Endothelial cell of umbilical vein (primary cell): ENCODE data around the gene MAU2. TPM values are rescaled to one million over a fixed set of nuclear protein-coding genes. Genes with fewer than 3 reads are reported as not detected.

Source experiments
- BruUV-seq: library from RNA; stranded (reverse); fragments of 400-500 nt; replicated peaks from 2 replicates; lab custom pipeline; 2021; lab: Mats Ljungman, UMichigan
- CTCF ChIA-PET: fragments of 300-600, 350-600 bp; sonication (Branson Sonifier 250); formaldehyde crosslinking; loops from one replicate; lab custom pipeline; 2021; ENCODE audit warnings: antibody characterized with exemption, inconsistent platforms; lab: Charles Lee
- POLR2A ChIA-PET: fragments of 300-600, 350-600 bp; sonication (Branson Sonifier 250); formaldehyde crosslinking; loops from one replicate; lab custom pipeline; 2021; ENCODE audit warnings: antibody characterized with exemption, inconsistent platforms; lab: Charles Lee
- DNase-seq: peaks from one replicate; pipeline ENCODE4 v3.0.0-alpha.2; 2011; ENCODE audit warnings: low read depth, low spot score
- FAIRE-seq: peaks from 2 replicates; lab custom pipeline; 2011; peaks lifted over from hg19 to GRCh38; lab: Jason Lieb, UNC
- H2AFZ ChIP-seq: 2 replicates; pipeline ENCODE4 v1.6.0; 2012; ENCODE audit warnings: low read depth, low read length, control low read depth, inconsistent platforms
- H3K27ac ChIP-seq: 2 replicates; pipeline ENCODE4 v1.5.1; 2011; ENCODE audit warnings: low read depth, mild to moderate bottlenecking, control low read depth, low read length, moderate library complexity; ENCODE audit not compliant: insufficient read depth
- H3K27me3 ChIP-seq, 2 experiments: 2 replicates each; pipeline versions ENCODE4 v1.6.0 to v1.6.1; 2011; ENCODE audit warnings: low read length in 2 of 2, mixed read lengths in 1 of 2; ENCODE audit not compliant: control insufficient read depth in 2 of 2, insufficient read depth in 2 of 2
- H3K36me3 ChIP-seq, 2 experiments: 2 replicates in 1 of 2; 3 replicates in 1 of 2; pipeline ENCODE4 v1.5.1; 2011; ENCODE audit warnings: low read length in 2 of 2, mild to moderate bottlenecking in 1 of 2, moderate library complexity in 1 of 2; ENCODE audit not compliant: control insufficient read depth in 2 of 2, insufficient read depth in 2 of 2; ENCODE audit errors: extremely low read depth in 1 of 2
- H3K4me1 ChIP-seq: 3 replicates; pipeline ENCODE4 v1.5.1; 2011; ENCODE audit warnings: mild to moderate bottlenecking, low read length; ENCODE audit not compliant: control insufficient read depth, insufficient read depth; ENCODE audit errors: extremely low read depth
- H3K4me2 ChIP-seq: 2 replicates; pipeline ENCODE4 v1.6.1; 2011; ENCODE audit warnings: low read length, control low read depth, mixed read lengths; ENCODE audit not compliant: insufficient read depth
- H3K4me3 ChIP-seq, 3 experiments: fragments of 200-600 bp in 1 of 3; sonication (generic), shearing (Covaris generic) in 1 of 3; replicated peaks in 1 of 3; 2 replicates each; pipeline ENCODE4 v1.5.1; 2011 to 2016; ENCODE audit warnings: control low read depth in 3 of 3, low read length in 3 of 3, mild to moderate bottlenecking in 2 of 3, inconsistent platforms in 1 of 3, low read depth in 1 of 3, moderate library complexity in 1 of 3; ENCODE audit not compliant: insufficient read depth in 1 of 3
- H3K79me2 ChIP-seq: 2 replicates; pipeline ENCODE4 v1.6.0; 2012; ENCODE audit warnings: low read length, inconsistent platforms; ENCODE audit not compliant: control insufficient read depth, insufficient read depth
- H3K9ac ChIP-seq: replicated peaks from 2 replicates; pipeline ENCODE3; 2011; ENCODE audit warnings: low read length, control low read depth; ENCODE audit not compliant: insufficient read depth; ENCODE audit errors: extremely low read depth
- H3K9me1 ChIP-seq: replicated peaks from 3 replicates; pipeline ENCODE4 v1.6.0; 2011; ENCODE audit warnings: mild to moderate bottlenecking, low read length; ENCODE audit not compliant: control insufficient read depth, insufficient read depth; ENCODE audit errors: extremely low read depth
- H3K9me3 ChIP-seq: replicated peaks from 2 replicates; pipeline ENCODE4 v1.5.1; 2012; ENCODE audit warnings: low read length, inconsistent platforms; ENCODE audit not compliant: control insufficient read depth, insufficient read depth
- H4K20me1 ChIP-seq: replicated peaks from 2 replicates; pipeline ENCODE3; 2011; ENCODE audit warnings: mild to moderate bottlenecking, low read length; ENCODE audit not compliant: control insufficient read depth, insufficient read depth; ENCODE audit errors: extremely low read depth
- CTCF ChIP-seq, 2 donors: IDR thresholded peaks; 1 replicate in 1 of 2; 2 replicates in 1 of 2; pipeline ENCODE4 v1.5.1; 2011; ENCODE audit warnings: low read length in 2 of 2, mild to moderate bottlenecking in 2 of 2, moderate library complexity in 2 of 2, control low read depth in 1 of 2, inconsistent platforms in 1 of 2, low read depth in 1 of 2; ENCODE audit not compliant: insufficient read depth in 1 of 2; ENCODE audit errors: extremely low read depth in 1 of 2
- EZH2 ChIP-seq: IDR thresholded peaks from 2 replicates; pipeline ENCODE4 v1.6.1; 2012; ENCODE audit warnings: borderline replicate concordance, low read depth, mild to moderate bottlenecking, moderate library complexity, low read length, inconsistent platforms; ENCODE audit not compliant: severe bottlenecking
- FOS ChIP-seq: IDR thresholded peaks from 2 replicates; pipeline ENCODE4 v1.6.1; 2011; ENCODE audit warnings: mild to moderate bottlenecking, low read length, moderate library complexity, borderline replicate concordance; ENCODE audit not compliant: insufficient read depth
- GATA2 ChIP-seq: IDR thresholded peaks from 2 replicates; pipeline ENCODE4 v1.7.0; 2011; ENCODE audit warnings: low read depth, mild to moderate bottlenecking, moderate library complexity, mixed read lengths, low read length; ENCODE audit not compliant: insufficient read length, insufficient read depth
- JUN ChIP-seq: IDR thresholded peaks from 2 replicates; pipeline ENCODE4 v1.6.1; 2011; ENCODE audit warnings: borderline replicate concordance, low read depth; ENCODE audit not compliant: insufficient read length, insufficient read depth
- MAX ChIP-seq: IDR thresholded peaks from 2 replicates; pipeline ENCODE4 v1.6.1; 2011; ENCODE audit not compliant: insufficient read depth, insufficient read length
- MYC ChIP-seq: IDR thresholded peaks from one replicate; pipeline ENCODE4 v1.6.1; 2011; ENCODE audit warnings: mild to moderate bottlenecking, low read depth, low read length
- POLR2A ChIP-seq: IDR thresholded peaks from 2 replicates; pipeline ENCODE4 v1.6.1; 2012; ENCODE audit warnings: low read depth, mild to moderate bottlenecking, control low read depth, low read length
- POLR2AphosphoS5 ChIP-seq: IDR thresholded peaks from 2 replicates; pipeline ENCODE4 v1.6.1; 2012; ENCODE audit warnings: low read depth, mild to moderate bottlenecking, control low read depth, low read length, moderate library complexity; ENCODE audit not compliant: insufficient read depth
- dilution Hi-C: fragments of 300-500 bp; cut with MboI; formaldehyde crosslinking; loops from one replicate; pipeline ENCODE4 v1.15.0; 2019; ENCODE audit warnings: low sequenced_read_pairs; ENCODE audit not compliant: extremely low pct_ligation_motif_present
- intact Hi-C: fragments of 100-400 bp; cut with micrococcal nuclease; formaldehyde crosslinking; loops from one replicate; pipeline ENCODE4 v1.10.0; 2022
- polyA plus RNA-seq, 4 experiments: library from polyadenylated mRNA; depleted of rRNA in 3 of 4; stranded (reverse) in 3 of 4; unstranded in 1 of 4; fragments of >200 nt; gene quantifications; 2 replicates each; pipeline versions ENCODE4 v1.2.1 to v1.2.3, GENCODE V29; 2011 to 2012; ENCODE audit warnings: missing spikeins in 1 of 4
- total RNA-seq: library from RNA; stranded (reverse); gene quantifications from 2 replicates; pipeline ENCODE4 v1.2.3, GENCODE V29; 2021

The MAU2 gene
- total and polyA plus RNA-seq, 2 donors (not counting 3 experiments of a cell fraction or from before 2014, with no cell fraction given): 36.9 to 70.0 TPM

- CTCF ChIA-PET: interaction anchor here (1.9 to 8.4 kb wide), 2 partner anchors 15 to 133 kb away, joined by 9 to 51 read pairs; no protein-coding TSS in a partner anchor
- intact Hi-C loops: no loop called here
- BruUV-seq: no TSS peak
Measured at GRCh38 chr19:19356901-19357566, 36.4 kb downstream of the MAU2 start.

More at GRCh38 chr19:19356901-19357566, 36.4 kb downstream of the MAU2 start:
- Histone ChIP-seq H3K4me3 (no peak overlapping the region), H3K4me2 (no peak overlapping the region), H3K9me3 (no peaks in the 10 kb centered on the region), H3K9me1 (no peaks in the 10 kb centered on the region), H3K27ac (no peak overlapping the region), H4K20me1 (no peaks in the 10 kb centered on the region), H3K36me3 (peaks cover 5 to 47% of the 10 kb centered on the region in 2 experiments), H3K9ac (no peak overlapping the region), H2AFZ (no peak overlapping the region), H3K79me2 (no peaks in the 10 kb centered on the region), H3K4me1 (peaks cover under 1% of the 10 kb centered on the region), H3K27me3 (no peaks in the 10 kb centered on the region)
- FAIRE-seq (no peak), DNase-seq (no peak)
- dilution Hi-C loops: no loop called here
- POLR2A ChIA-PET: no interaction called here
- TF ChIP-seq FOS (no peak), GATA2 (no peak), JUN (no peak), POLR2A (no peak), EZH2 (no peak), MAX (no peak), MYC (no peak), CTCF (IDR thresholded peaks at IDR 0.05; ENCODE audit: extremely low read depth in 1 of 2, insufficient read depth in 1 of 2, low read depth in 1 of 2, low read length in 2 of 2) (no peak), POLR2AphosphoS5 (no peak)
